Muscle of arm (tissue), 12 donors: ENCODE data around the gene TNFRSF8. TPM values are rescaled to one million over a fixed set of nuclear protein-coding genes. Genes with fewer than 3 reads are reported as not detected.

Source experiments
- DNase-seq: peaks from one replicate; pipeline ENCODE4 v3.0.0-alpha.2; 2013
- polyA plus RNA-seq, 12 donors: library from polyadenylated mRNA; unstranded; fragments of 120-200 nt; gene quantifications; one replicate each; pipeline ENCODE4 v1.2.1, GENCODE V29; 2013; ENCODE audit not compliant: insufficient read length in 12 of 12

TNFRSF8 gene
- polyA plus RNA-seq, 12 donors, result 0.10 to 0.33 (median 0.22) TPM; not detected in 3

DNA sequence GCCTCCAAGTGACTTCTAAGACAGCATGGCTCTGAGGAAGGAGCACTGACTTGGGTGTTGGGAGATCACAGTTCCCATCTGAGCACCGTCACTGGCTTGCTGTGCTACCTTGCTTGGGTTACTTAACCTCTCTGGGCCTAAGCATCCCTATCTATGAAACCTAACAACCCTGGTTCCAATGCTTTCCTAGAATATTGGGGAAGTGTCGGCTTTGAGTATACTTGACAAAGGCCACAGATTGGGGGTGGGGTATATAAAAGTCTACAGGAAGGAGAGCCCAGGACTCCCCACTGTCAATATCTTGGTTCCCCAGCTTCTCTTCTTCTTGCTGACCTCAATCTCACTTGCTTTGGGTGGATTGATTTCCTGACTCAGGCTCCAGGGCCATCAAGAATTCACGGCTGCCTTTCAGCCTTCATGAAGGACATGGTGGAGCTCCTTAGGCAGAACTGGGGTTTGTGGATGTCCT, 110.0 kb downstream of the TNFRSF8 start:
- no peak for DNase-seq

DNA sequence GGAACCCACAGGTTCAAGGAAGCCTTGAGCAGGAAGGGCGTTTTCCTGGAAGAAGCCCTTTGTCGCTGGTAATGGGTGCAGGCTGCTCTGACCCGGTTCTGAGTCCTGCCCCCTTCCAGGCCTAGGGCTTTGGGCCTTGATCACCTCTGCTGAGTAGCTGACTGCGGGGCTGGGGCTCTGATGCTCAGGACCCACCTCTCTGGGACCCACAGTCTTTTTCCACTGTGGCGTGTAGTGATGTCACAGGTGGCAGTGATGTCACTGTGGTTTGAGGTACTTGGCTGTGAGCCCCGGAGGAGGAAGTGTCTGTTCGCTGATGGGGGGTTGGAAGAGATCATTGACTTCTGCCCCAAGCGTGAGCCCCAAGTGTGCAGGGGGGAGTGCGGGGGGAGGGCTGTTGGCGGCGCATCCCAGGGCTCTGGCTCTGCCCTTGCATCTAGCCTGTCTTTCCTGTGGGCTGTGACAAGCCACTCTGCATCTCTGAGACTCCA, 110.6 kb downstream of the TNFRSF8 start:
- DNase-seq, result no peak

DNA sequence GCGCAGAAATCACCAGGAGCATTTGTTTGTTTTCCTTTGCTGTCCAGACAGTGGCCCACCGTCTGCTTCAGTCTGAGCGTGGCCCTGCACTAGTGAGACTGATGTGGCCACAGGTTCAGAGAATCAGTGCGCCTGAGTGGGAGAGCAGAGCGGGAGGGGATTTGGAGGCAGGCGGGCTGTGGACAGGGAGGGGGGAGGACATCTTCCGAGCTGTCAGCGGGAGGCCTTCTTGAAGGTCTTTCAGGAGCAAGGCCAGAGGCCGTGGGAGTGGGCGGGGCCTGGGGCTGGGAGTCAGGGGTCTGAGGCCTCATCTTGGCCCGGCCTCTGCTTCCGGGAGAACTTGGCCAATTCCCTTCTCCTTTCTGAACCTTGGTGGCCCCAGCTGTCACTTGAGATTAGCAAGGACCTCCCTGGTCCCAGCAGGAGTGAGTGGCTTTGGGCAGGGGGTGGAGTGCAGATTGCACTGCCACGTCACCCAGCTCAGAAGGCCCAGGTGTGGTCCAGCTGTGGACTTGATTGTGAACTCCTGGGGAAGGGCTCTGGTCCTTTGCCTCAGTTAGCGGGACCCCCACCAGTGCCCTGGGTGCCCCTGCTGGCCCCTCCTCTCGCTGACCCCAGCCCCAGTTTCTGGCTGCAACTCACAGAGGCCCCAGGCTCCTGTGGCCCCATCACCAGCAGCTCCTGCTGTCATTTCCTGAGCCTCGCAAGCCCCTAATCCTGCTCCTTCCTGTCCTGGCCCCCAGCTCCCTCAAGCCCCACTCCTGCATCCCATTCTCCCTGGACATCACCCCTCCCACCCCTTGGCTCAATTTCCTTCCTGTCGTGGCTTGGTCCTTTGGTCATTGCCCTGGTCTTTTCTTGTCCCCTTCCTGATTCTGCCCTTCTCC, 112.1 kb downstream of the TNFRSF8 start:
- no peak for DNase-seq

DNA sequence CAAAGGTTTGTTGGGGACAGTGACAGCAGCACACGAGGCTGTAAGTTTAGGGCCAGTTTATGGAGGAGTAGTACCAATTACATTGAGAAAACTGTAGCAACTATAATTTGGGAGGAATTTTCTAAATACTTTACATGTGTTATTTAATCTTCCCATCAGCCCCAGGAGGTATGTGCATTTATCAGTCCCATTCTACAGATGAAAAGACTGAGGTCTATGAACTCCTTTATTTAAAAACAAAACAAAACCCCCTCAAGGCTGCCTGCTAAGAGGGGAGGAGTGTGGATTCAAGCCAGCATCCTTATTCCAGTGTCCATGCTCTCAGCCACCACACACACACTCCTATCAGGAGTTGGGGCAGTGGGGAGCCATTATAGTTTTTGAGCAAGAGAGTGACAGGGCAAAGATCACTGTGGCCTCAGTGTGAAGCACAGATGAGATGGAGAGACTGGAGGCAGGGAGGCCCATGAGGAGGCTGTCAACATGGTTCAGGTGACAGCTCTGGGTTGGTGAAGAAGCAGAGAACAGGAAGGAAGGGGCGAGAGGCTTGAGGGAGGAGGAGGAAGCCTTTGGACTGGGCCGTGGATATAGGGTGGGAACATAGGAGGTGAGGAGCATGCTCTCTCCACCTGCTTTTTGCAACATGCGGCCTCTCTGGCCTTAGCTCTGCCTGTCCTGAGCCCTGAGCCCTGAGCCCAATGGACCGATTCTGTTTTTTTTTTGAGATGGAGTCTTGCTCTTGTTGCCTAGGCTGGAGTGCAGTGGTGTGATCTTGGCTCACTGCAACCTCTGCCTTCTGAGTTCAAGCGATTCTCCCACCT, 113.4 kb downstream of the TNFRSF8 start:
- no peak for DNase-seq

DNA sequence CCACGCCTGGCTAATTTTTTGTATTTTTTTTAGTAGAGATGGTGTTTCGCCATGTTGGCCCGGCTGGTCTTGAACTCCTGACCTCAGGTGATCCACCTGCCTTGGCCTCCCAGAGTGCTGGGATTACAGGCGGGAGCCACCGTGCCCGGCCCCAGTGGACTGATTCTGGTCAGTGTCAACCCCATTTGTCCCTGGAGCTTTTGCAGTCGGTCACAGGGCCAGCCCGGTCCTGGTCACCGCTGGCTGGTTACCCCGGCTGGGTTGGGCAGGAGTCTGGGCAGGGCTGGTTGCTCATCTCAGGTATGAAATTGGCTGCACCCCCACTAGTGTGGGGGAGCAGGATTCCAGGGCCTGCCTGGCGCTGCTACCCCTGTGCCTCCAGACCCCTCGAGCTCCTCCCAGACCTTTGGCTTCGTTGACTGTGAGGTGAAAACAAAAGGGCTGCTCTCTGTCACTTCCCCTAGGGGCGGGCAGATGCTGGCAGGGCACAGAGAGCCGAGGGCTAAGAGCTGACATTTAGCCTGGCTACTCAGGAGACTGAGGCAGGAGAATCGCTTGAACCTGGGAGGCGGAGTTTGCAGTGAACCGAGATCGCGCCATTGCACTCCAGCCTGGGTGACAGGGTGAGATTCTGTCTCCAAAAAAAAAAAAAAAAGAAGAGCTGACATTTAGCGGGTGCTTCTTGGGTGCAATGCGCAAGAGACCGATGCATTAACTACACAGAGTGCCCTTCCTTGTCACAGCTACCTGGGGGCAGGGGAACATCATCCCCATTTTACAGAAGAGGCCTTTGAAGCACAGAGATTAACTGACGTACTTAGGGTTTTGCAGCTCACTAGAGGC, 114.3 kb downstream of the TNFRSF8 start:
- DNase-seq, result no peak

DNA sequence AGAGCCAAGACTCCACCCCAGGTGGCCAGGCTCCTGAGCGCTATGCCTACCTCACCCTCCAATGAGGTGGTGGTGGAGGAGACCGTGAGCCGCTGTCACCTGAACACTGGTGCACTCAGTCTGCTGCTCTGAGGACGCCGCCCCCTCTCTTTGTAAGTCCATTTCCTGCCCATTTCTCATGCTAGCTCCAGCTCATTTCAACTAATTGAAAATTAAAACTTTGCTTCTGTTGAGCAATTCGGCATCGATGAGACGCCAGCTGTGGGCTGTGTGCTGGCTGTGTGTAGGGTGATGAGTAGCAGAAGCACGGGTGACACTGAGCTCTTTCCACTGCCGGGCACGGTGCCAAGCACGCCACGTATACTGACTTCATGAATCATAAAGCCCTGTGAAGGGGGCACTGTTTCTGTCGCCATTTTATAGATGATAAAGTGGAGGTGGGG, 114.9 kb downstream of the TNFRSF8 start:
- no peak for DNase-seq

DNA sequence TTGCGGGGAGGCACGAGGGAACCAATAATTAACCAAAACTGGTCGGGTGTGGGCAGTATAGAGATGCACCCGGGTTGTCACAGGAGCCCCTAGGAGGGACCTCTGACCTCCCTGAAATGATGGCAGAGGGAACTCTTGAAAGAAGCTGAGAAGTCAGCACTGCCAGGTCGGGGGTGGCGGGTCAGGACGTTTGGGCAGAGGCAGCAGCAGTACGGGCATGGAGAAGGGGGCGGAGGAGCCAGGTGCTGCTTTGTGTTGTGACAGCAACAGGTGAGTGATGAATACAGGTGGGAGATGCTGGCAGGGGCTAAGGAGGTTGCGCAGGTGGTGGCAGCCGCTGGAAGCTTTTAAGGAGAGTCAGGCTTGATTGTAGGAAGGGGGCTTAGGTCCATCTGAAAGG, 115.4 kb downstream of the TNFRSF8 start:
- DNase-seq, result no peak

DNA sequence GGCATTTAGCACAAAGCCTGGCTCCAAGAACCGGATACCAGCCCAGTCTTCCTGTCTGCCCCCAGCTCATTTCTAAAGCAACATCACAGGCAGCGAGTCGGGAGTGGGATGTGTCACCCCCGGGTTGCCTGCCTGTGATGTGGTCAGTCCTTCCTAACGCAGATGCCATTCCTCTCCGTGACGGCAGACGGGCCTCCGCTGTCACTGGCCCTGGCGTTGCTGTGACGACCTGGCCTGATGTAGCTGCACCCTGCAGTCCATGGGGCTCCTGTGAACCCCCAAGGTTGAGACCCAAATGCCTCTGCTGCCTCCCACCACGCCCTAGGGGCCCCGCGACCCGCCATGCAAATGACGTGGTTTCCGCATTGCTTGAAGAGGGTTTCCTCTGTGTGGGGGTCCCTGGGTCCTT, 116.0 kb downstream of the TNFRSF8 start:
- no peak for DNase-seq

DNA sequence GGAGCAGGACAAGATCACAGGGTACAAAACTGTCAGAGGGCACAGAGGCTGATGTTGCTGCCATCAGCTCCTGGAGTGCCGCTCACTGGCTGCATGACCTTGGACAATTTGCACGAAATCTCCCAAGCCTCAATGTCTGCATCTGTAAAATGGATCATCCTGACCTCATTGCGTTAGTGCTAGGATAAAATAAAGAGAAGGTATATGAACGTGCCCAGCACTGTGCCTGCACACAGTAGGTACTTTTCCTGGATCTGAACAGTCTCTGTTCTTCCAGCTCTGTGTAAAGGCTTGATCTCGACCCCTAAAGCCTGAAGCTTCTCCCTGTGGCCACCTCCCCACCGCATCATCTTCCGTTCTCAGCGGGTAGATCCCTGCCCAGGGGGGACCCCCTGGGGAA, 116.6 kb downstream of the TNFRSF8 start:
- DNase-seq, result no peak

DNA sequence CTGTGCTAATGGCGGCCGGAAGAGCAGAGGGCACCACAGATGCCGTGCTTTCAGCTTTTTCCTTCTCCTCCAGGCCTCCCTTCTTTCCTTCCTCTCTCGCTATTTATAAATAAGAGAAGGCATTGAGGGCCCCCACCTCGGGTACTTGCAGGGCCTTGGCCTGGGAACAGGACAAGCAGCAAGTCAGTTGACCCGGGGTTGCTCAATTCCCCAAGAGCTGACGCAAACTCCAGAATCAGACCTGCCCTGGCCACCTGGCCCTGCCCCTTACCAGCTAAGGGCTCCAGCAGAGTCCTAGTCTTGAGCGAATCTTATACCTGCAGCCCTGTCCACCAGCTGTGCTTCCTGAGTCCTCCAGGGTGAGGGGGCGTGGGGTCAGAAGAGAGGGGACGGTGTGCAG, 117.2 kb downstream of the TNFRSF8 start:
- DNase-seq, result no peak

DNA sequence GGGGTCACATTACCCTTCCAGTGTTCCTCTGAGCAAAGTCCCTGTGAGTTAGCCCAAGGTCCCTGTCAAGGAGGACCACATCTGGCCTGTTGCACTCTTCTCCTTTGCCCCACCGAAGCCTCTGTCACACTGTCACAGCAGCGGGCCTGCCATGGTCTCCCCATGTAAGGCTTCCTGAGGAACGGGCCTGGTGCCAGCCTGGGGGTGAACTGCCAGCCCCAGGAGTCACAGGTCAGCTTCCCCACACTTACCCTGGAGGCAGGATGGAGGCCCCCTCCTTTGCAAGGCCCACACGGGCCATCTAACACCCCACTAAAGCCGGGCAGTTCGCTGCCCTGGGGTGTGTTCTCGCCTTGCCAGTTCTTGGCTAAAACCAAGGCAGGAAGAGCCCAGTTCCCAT, 117.8 kb downstream of the TNFRSF8 start:
- DNase-seq, result no peak

DNA sequence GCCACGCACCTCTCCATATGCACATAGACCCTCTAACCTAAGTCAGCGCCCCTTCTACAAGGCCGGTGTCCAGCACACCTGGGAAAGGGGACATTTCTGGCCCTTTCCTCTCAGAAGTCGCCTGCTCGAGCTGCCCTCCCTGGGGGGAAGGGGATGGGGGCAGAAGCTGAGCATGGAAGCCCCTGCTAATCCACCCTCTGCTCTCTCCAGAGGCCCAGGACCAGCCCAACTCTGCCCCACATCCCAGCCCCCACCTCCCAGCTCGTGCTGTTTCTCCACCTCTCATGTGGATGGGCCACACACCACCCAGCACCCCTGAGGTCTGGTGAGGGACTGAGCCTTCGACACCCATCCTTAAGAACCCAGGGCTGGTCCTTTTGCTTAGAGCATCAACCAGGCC, 118.5 kb downstream of the TNFRSF8 start:
- no peak for DNase-seq

DNA sequence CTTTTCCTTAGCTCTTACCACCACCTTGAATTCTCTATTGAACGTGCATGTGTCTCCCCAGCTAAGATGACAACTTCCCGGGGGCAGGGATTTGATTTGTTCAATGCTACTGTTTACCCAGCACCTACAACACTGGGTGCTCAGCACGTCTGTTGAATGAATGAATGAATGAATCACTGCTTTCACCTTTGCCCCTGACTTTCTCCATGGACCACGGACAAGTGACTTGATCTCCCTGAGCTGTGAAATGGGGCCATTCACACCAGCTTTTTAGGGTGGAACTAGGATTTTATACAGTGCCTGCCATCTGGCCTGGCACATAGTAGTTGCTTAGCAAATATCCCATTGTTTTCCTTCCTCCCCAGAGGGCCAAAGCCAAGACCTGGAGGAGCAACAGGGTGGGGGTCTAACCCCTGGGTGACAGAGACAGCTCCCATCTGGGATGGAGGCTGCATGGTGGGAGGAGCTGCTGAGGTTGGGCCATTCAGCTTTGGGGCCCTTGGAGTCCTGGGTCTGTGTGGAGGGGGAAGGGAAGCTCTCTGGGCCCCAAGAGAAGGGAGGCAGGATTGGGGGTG, 119.4 kb downstream of the TNFRSF8 start:
- DNase-seq, result no peak

DNA sequence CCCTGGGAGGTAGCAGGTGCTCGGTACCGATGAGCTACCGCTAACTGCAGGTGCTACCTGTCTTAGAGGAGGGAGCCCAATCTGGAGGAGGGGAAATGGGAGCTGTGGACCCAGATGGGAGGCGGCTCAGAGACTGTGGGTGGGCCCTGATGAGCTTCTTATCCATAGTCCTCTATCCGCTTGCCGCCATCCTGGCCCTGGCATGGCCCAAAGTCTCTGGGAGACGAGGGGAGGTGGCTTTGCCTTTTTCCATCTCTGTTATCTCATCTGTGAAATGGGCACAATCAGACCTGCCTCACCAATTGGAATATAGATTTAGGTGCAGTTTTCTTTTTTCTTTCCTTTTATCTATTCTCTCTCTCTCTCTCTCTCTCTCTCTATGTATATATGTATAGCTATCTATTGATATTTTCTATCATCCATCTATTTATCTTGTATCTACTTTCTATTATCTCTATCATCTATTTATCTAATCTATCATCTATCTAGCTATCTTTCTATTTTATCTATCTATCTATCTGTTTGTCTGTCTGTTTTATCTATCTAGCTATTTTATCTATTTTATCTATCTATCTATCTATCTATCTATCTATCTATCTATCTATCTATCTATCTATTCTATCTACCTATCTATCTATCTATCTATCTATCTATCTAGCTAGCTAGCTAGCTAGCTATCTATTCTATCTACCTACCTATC, 120.1 kb downstream of the TNFRSF8 start:
- no peak for DNase-seq

DNA sequence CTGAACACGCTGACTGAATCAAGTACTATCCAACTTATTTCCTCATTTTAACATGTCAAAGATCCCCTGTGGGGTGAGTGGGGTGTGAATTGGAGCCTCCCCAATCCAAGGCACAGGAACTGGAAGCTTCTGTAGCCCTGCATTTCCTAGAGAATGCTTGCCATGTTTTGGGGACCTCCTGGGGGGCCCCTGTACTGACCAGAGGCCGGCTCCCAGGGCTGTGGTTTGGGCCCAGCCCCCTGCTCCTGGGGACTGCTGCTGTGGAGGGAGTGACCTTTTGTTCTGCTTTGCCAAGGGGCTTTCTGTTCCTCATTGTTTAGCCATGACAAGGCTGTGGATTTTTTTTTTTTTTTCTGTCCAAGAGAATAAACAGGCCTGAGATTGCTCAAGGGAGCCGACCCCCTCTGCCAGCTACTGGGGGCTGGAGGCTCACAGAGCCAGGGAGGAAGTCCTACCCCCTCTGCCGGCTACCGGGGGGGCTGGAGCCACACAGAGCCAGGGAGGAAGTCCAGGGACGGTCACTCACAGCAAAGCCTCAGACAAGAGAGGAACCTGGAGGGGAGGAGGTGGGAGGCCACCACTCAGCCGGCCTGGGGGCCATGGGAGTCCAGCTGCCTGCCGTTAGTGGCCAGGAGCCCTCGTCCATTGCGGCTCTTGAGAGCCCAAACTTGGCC, 121.0 kb downstream of the TNFRSF8 start:
- DNase-seq, result peak; percentile 59

DNA sequence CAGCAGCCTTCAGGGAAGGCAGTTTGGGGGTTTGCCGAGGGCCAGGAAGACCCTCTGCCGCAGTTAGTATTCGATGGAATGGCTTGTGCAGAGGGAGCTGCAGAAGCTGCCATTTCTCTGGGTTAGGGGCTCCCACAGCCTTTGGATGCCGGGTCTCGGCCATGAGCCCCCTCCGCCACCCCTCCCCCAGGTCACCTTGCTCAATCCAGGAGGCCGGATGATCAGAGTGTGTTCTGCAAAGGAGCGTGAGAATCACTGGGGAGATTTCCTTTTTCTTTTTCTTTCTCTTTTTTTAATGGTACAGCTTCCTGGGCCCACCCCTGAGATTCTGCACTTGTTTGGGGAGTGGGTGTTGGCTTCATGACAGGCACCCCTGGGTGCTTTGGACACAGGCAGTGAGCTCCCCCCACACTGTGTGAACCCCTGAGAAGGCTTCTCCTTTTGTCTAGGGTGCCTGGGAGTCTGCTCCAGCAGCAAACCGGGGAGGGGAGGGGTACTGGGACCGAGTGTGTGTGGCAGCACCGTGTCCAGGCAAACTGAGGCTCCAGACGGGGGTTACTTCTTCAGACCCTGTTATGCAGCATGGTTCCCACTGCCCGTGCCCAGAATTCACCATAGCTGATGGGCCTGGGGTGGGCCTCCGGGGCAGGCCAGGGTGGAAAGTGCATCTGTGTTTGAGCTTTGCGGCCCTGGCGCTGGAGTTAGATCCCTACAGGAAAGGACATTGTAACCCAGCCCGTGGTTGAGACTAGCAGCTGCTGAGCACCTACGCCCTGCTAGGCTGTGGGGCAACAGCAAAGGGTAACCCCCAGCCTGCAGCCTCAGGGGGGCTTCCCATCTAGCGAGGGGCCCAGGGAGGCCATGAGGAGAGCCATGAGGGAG, 122.2 kb downstream of the TNFRSF8 start:
- no peak for DNase-seq

DNA sequence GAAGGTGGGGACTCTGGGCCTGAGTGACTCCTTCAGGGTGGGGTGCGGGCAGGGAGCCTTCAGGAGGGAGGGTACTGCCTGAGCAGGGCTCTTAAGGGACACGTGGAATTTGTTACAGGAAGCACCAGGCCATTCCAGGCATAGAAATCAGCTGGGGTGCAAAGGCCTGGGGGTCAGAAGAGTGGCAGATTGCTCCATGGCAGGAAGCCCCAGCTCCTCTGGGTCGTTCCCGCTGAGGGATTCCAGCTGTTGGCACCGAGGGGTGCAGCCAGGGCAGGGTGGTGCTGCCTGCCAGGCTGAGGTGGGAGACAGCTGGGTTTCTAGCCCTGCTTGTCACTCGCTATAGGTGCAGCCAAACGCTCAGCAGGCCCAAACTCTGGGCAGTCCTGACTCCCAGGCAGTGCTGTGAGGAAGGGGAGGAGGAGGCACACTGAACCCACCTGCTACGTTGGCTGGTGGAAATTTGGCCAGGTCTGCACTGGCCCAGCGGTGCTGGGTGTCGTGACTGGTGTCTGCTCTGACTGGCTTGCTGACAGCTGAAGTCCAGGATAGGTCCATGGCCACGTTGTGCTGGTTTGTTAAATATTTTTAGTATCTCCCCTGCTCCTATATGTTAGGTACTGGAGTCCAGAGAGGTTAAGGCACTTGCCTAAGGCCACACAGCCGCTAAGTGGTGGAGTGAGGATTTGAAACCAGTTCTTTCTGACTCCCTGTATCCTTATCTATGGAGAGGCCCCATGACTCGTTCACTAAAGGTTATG, 123.0 kb downstream of the TNFRSF8 start:
- no peak for DNase-seq

DNA sequence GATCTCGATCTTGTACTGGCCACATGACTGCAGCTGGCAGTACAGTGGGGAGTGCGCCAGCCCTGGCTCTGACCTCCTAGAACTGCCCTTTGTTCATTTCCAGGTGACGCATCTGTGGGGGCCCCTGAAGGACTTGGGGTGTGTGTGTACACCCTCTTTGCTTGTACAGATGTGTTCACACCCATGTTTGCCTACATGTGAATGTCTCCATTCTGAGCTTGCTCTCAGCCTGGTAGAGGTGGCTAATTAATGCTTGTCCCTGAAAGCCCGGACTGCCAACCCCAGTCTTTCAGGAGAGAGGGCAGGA, 123.5 kb downstream of the TNFRSF8 start:
- DNase-seq, result no peak
